ENCODE measurements around the gene RAD51AP1.
"Not testable (repeated sequence)": the region's sequence is repeated elsewhere in the genome, so short reads cannot be mapped to it uniquely, and the experiment has no call there.

- TF ChIP-seq CTCF, POLR2A (IDR thresholded peaks at IDR 0.05): not testable (repeated sequence)
Measured at GRCh38 chr12:4523443-4523842, 15.2 kb upstream of the RAD51AP1 start.

Data from ovary (tissue), 3 donors.